ENCODE data around the gene HPCAL4. TPM values are rescaled to one million over a fixed set of nuclear protein-coding genes. Genes with fewer than 3 reads are reported as not detected.

HPCAL4 gene
- polyA plus RNA-seq, 1 experiment: not detected

- CTCF ChIA-PET: interaction anchor here (0.6 to 2.4 kb wide), 4 partner anchors 16 to 27 kb away, joined by 3 to 10 read pairs (median 5); no protein-coding TSS in a partner anchor
These were observed 57.8 kb downstream of the HPCAL4 start for GRCh38 chr1:39633422-39633821.

GRCh38 chr1:39632682-39633417 is 58.4 kb downstream of the HPCAL4 start:
- ChIA-PET POLR2A (no interaction called here), CTCF (interaction anchor here (0.6 to 2.4 kb wide), 6 partner anchors 11 to 26 kb away, joined by 3 to 10 read pairs (median 6); no protein-coding TSS in a partner anchor)
- no peaks in the 10 kb centered on the region for H3K36me3 ChIP-seq (ENCODE audit: control insufficient read depth, insufficient read depth, low read length)
- H3K4me3 ChIP-seq (ENCODE audit: low read depth, low read length): no peak overlapping the region
- H3K27me3 ChIP-seq (ENCODE audit: control insufficient read depth, insufficient read depth, low read length): peaks cover 7% of the 10 kb centered on the region
- peak; percentile 8 for DNase-seq (ENCODE audit: low read depth)
- TF ChIP-seq CTCF (IDR thresholded peaks at IDR 0.05; ENCODE audit: insufficient read depth, low read depth, low read length): no peak

More at GRCh38 chr1:39633422-39633821, 57.8 kb downstream of the HPCAL4 start:
- no peak for DNase-seq (ENCODE audit: low read depth)
- POLR2A ChIA-PET: no interaction called here
- peaks cover 7% of the 10 kb centered on the region for H3K27me3 ChIP-seq (ENCODE audit: control insufficient read depth, insufficient read depth, low read length)
- H3K36me3 ChIP-seq (ENCODE audit: control insufficient read depth, insufficient read depth, low read length): no peaks in the 10 kb centered on the region
- H3K4me3 ChIP-seq (ENCODE audit: low read depth, low read length): no peak overlapping the region
- no peak for TF ChIP-seq CTCF (IDR thresholded peaks at IDR 0.05; ENCODE audit: insufficient read depth, low read depth, low read length)

GRCh38 chr1:39632323-39632681 is 58.9 kb downstream of the HPCAL4 start:
- peaks cover 7% of the 10 kb centered on the region for H3K27me3 ChIP-seq (ENCODE audit: control insufficient read depth, insufficient read depth, low read length)
- CTCF ChIA-PET: interaction anchor here (1.4 to 2.1 kb wide), 3 partner anchors 10 to 26 kb away, joined by 5 to 10 read pairs (median 8); no protein-coding TSS in a partner anchor
- H3K4me3 ChIP-seq (ENCODE audit: low read depth, low read length): no peak overlapping the region
- no peaks in the 10 kb centered on the region for H3K36me3 ChIP-seq (ENCODE audit: control insufficient read depth, insufficient read depth, low read length)
- DNase-seq (ENCODE audit: low read depth): no peak
- POLR2A ChIA-PET: no interaction called here
- TF ChIP-seq CTCF (IDR thresholded peaks at IDR 0.05; ENCODE audit: insufficient read depth, low read depth, low read length): no peak

GRCh38 chr1:39631361-39632322 is 59.6 kb downstream of the HPCAL4 start:
- POLR2A ChIA-PET: no interaction called here

More at GRCh38 chr1:39631361-39632322, 59.6 kb downstream of the HPCAL4 start:
- Histone ChIP-seq H3K36me3 (ENCODE audit: control insufficient read depth, insufficient read depth, low read length) (no peaks in the 10 kb centered on the region), H3K27me3 (ENCODE audit: control insufficient read depth, insufficient read depth, low read length) (peaks cover 6% of the 10 kb centered on the region), H3K4me3 (ENCODE audit: low read depth, low read length) (no peak overlapping the region)
- no peak for TF ChIP-seq CTCF (IDR thresholded peaks at IDR 0.05; ENCODE audit: insufficient read depth, low read depth, low read length)
- CTCF ChIA-PET: interaction anchor here (1.4 to 2.1 kb wide), 3 partner anchors 9 to 26 kb away, joined by 5 to 10 read pairs (median 8); no protein-coding TSS in a partner anchor
- no peak for DNase-seq (ENCODE audit: low read depth)

Data from BJ (cell line).